Adrenal gland (tissue), 12 donors: ENCODE data around the gene ATF7. TPM values are rescaled to one million over a fixed set of nuclear protein-coding genes. Genes with fewer than 3 reads are reported as not detected.
A peak's percentile ranks its signal among the peaks of the same experiment; 100 is the strongest.

Experiments used
- DNase-seq, 7 donors: peaks; one replicate each; pipeline ENCODE4 v3.0.0-alpha.2; 2019 to 2020
- H3K27ac ChIP-seq, 5 donors: fragments of 200-600 bp; sonication (generic) in 4 of 5; 1 replicate in 3 of 5; 2 replicates in 2 of 5; pipeline versions ENCODE4 v1.5.1 to v1.8.0; 2016 to 2020; ENCODE audit warnings: mild to moderate bottlenecking in 1 of 5
- H3K27me3 ChIP-seq: fragments of 200-600 bp; 2 replicates; pipeline ENCODE4 v1.8.0; 2021
- H3K36me3 ChIP-seq, 2 donors: fragments of 200-600 bp; replicated peaks in 1 of 2; 1 replicate in 1 of 2; 2 replicates in 1 of 2; pipeline versions ENCODE4 v1.5.1 to v1.8.0; 2018 to 2022
- H3K4me1 ChIP-seq, 2 donors: fragments of 200-600 bp; replicated peaks in 1 of 2; 1 replicate in 1 of 2; 2 replicates in 1 of 2; pipeline versions ENCODE4 v1.5.1 to v1.8.0; 2018 to 2021
- H3K4me3 ChIP-seq, 4 donors: fragments of 200-600 bp; sonication (generic) in 3 of 4; one replicate each; pipeline ENCODE4 v1.5.1; 2016 to 2018
- H3K9me3 ChIP-seq, 3 donors: fragments of 200-600 bp; sonication (generic) in 1 of 3; replicated peaks in 1 of 3; 1 replicate in 2 of 3; 2 replicates in 1 of 3; pipeline versions ENCODE4 v1.5.1 to v1.8.0; 2016 to 2021
- POLR2A ChIP-seq, 2 donors: fragments of 450-650 bp; IDR thresholded peaks; one replicate each; pipeline ENCODE4 v1.6.1; 2017; ENCODE audit warnings: antibody characterized with exemption in 2 of 2, mild to moderate bottlenecking in 2 of 2, moderate library complexity in 1 of 2
- WGBS, 4 donors: extraction: QIAGEN DNeasy Blood & Tissue Kit in 2 of 4; methylation state at CpG; one replicate each; pipeline versions ENCODE4 v1.1.5 to v1.1.7; 2013 to 2017; 5-methylcytosine and 5-hydroxymethylcytosine counted together
- intact Hi-C, 2 donors: fragments of 100-400 bp; cut with DNase I; formaldehyde crosslinking; loops; one replicate each; pipeline versions ENCODE4 v1.14.1 to v1.15.0; 2022 to 2023
- polyA plus RNA-seq, 3 donors: library from polyadenylated mRNA; stranded (reverse); fragments of 200-250 nt in 2 of 3; fragments of 350-450 nt in 1 of 3; fragmentation: Illumina TruSeq in 1 of 3; extraction: RNeasy Lipid Tissue Mini Kit (QIAGEN cat#74804) in 1 of 3; gene quantifications; one replicate each; pipeline ENCODE4 v1.2.3, GENCODE V29; 2013 to 2014
- total RNA-seq, 9 donors: library from RNA; depleted of rRNA in 4 of 9; stranded (reverse); fragments of >200 nt in 4 of 9; fragments of 120-200 nt in 1 of 9; fragmentation: NEBNext Ultra II Directional in 1 of 9; extraction: Animal tissue kit (Norgen Biotek cat#: 25700) in 1 of 9; gene quantifications; one replicate each; pipeline versions ENCODE4 v1.1.0 to v1.2.4, GENCODE V29; 2013 to 2023
- TF ChIP-seq, protein P1 (sequence below), 6 experiments: fragments of 450-650 bp in 4 of 6; fragments of 200-600 bp in 2 of 6; sonication (generic) in 1 of 6; IDR thresholded peaks; 1 replicate in 5 of 6; 2 replicates in 1 of 6; pipeline versions ENCODE4 v1.5.1 to v1.8.0; 2016 to 2021; ENCODE audit warnings: antibody characterized with exemption in 6 of 6, mild to moderate bottlenecking in 2 of 6, moderate library complexity in 1 of 6
- donor health status: healthy with polysubstance abuse.
- donor health status: Bipolar disorder and iron deficiency.
- donor health status: DM: yes; HTN: yes; CAD: no.
- donor health status: DM: no; HTN: no; CAD: no.
- donor health status: DM: no; HTN: no; CAD: no.
- donor health status: DM: yes; HTN: yes; CAD: no.

ATF7 gene
- total and polyA plus RNA-seq, 12 donors = 12.1 to 41.7 (median 27.5) TPM

DNA sequence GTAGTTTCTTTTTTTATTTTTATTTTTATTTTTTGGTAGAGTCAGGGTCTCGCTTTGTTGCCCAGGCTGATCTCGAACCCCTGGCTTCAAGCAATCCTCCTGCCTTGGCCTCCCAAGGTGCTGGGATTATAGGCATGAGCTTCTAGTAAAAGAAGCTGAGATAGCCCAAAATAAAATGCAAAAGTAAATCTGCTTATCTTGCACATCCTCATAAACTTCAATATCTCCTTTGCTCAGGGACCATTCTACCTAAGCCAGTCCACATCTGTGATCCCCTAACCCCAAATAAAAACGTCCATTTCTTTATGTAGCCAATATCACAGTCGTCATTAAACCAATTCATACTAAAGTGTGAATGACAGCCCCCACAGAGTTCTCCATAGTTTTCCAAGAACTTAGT, 36.3 kb downstream of the ATF7 start:
- Histone ChIP-seq H3K9me3 (no peaks in the 10 kb centered on the region), H3K27ac (peak overlapping the region in 1 of 5 donors; percentile 3), H3K36me3 (no peaks in the 10 kb centered on the region), H3K4me3 (no peak overlapping the region), H3K4me1 (peaks cover 6 to 43% of the 10 kb centered on the region in 2 donors), H3K27me3 (no peaks in the 10 kb centered on the region)
- intact Hi-C loops = no loop called here
- TF ChIP-seq POLR2A (IDR thresholded peaks at IDR 0.05) = no peak
- TF ChIP-seq, protein P1, sequence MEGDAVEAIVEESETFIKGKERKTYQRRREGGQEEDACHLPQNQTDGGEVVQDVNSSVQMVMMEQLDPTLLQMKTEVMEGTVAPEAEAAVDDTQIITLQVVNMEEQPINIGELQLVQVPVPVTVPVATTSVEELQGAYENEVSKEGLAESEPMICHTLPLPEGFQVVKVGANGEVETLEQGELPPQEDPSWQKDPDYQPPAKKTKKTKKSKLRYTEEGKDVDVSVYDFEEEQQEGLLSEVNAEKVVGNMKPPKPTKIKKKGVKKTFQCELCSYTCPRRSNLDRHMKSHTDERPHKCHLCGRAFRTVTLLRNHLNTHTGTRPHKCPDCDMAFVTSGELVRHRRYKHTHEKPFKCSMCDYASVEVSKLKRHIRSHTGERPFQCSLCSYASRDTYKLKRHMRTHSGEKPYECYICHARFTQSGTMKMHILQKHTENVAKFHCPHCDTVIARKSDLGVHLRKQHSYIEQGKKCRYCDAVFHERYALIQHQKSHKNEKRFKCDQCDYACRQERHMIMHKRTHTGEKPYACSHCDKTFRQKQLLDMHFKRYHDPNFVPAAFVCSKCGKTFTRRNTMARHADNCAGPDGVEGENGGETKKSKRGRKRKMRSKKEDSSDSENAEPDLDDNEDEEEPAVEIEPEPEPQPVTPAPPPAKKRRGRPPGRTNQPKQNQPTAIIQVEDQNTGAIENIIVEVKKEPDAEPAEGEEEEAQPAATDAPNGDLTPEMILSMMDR (IDR thresholded peaks at IDR 0.05) = no peak
- no peak for DNase-seq
- 84 to 92% (median 88%) methylated on average over 4 of the region's 4 CpGs for WGBS, 4 donors

DNA sequence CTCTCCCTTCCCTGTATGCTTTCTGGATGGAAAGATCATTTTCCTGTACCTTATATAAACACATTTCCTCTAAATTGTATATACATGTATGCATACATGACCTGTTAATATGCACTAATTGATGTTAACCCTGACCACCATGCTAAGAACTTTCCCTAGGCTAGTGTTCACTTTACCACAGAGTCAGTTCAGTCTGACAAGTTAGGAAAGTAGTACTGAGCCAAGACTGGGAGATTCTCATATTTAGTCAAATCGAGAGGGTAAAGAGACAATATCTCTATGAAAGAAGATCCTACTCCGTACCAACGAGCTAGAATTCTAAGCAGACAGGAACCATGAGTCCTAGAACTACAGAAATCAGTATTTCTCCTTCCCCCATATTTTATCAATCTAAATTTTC, 36.8 kb downstream of the ATF7 start:
- Histone ChIP-seq H3K27ac (peak overlapping the region in 1 of 5 donors; percentile 3), H3K36me3 (no peaks in the 10 kb centered on the region), H3K9me3 (no peaks in the 10 kb centered on the region), H3K27me3 (no peaks in the 10 kb centered on the region), H3K4me1 (peaks cover 6 to 41% of the 10 kb centered on the region in 2 donors), H3K4me3 (no peak overlapping the region)
- TF ChIP-seq POLR2A (IDR thresholded peaks at IDR 0.05) = no peak
- TF ChIP-seq, protein P1 (IDR thresholded peaks at IDR 0.05) = no peak
- 88 to 94% (median 91%) methylated on average over 3 of the region's 3 CpGs for WGBS, 4 donors
- intact Hi-C loops = no loop called here
- no peak for DNase-seq

DNA sequence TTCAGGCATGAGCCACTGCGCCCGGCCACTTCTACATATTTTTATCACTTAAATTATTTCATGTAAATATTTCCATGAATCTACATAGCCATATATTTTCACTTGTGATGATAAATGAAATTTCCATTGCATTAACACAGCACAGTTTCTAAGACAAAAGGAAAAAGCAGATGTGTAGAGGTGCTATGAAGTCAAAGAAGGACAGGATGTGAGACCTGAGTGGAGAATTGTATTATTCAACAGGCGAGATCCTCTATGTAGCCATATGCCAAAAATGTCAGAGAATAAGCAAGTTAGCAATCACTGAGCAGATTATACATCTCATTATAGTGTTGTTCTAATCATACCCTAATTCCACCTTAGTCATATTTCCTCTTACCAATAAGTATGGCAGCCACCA, 38.1 kb downstream of the ATF7 start:
- Histone ChIP-seq H3K36me3 (no peaks in the 10 kb centered on the region), H3K27ac (no peak overlapping the region), H3K27me3 (no peaks in the 10 kb centered on the region), H3K4me1 (peaks cover 6 to 41% of the 10 kb centered on the region in 2 donors), H3K9me3 (no peaks in the 10 kb centered on the region), H3K4me3 (no peak overlapping the region)
- TF ChIP-seq, protein P1 (IDR thresholded peaks at IDR 0.05) = no peak
- no peak for TF ChIP-seq POLR2A (IDR thresholded peaks at IDR 0.05)
- WGBS, 4 donors = 95 to 98% (median 97%) methylated on average over 3 of the region's 3 CpGs
- DNase-seq = no peak
- intact Hi-C loops = no loop called here

DNA sequence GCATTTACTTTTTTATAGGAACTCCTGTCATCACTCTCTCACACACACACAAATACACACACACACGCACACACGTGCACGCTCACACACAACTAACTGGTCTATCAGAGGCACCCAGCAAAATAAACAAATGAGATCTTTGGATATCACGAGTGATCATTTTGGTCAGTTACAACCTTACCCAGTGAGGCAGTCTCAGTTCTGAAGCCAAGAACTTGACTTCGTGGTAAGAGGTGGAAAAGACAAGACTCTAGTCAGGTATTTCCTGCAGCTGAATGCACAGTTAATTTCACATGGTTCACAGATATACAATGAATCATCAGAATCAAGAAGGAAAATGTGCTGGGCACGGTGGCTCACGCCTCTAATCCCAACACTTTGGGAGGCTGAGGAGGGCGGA, 39.4 kb downstream of the ATF7 start:
- H3K27ac ChIP-seq = no peak overlapping the region
- H3K4me1 ChIP-seq = peaks cover 6 to 30% of the 10 kb centered on the region in 2 donors
- H3K4me3 ChIP-seq = no peak overlapping the region
- DNase-seq = no peak
- TF ChIP-seq, protein P1 (IDR thresholded peaks at IDR 0.05) = no peak
- TF ChIP-seq POLR2A (IDR thresholded peaks at IDR 0.05) = no peak
- intact Hi-C loops = no loop called here
- H3K27me3 ChIP-seq = no peaks in the 10 kb centered on the region
- no peaks in the 10 kb centered on the region for H3K9me3 ChIP-seq
- no peaks in the 10 kb centered on the region for H3K36me3 ChIP-seq
- WGBS, 4 donors = 89 to 94% (median 92%) methylated on average over 8 of the region's 8 CpGs
